NOMO-1 treated with DMSO at 0.1 percent for 48 hours (cell line): Measurements from ENCODE around the gene CT55.
"Not testable (repeated sequence)": the region's sequence is repeated elsewhere in the genome, so short reads cannot be mapped to it uniquely, and the experiment has no call there.

Experiments used
- DNase-seq: peaks from one replicate; lab custom pipeline; 2025; ENCODE audit not compliant: unreplicated experiment; lab: John Stamatoyannopoulos, UW

The CT55 gene, protein sequence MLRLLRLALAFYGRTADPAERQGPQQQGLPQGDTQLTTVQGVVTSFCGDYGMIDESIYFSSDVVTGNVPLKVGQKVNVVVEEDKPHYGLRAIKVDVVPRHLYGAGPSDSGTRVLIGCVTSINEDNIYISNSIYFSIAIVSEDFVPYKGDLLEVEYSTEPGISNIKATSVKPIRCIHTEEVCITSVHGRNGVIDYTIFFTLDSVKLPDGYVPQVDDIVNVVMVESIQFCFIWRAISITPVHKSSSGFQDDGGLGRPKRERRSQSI

GRCh38 chrX:135170877-135171519, at the start of gene CT55:
Gene CT55, minus strand, starts transcription at chrX:135171398. Its CDS starts 227 bp downstream, at chrX:135171171.
- no peak for DNase-seq

GRCh38 chrX:135213200-135213844, 42.1 kb upstream of the CT55 start:
- no peak for DNase-seq

GRCh38 chrX:135206427-135206826, 35.2 kb upstream of the CT55 start:
- DNase-seq, result not testable (repeated sequence)

DNA sequence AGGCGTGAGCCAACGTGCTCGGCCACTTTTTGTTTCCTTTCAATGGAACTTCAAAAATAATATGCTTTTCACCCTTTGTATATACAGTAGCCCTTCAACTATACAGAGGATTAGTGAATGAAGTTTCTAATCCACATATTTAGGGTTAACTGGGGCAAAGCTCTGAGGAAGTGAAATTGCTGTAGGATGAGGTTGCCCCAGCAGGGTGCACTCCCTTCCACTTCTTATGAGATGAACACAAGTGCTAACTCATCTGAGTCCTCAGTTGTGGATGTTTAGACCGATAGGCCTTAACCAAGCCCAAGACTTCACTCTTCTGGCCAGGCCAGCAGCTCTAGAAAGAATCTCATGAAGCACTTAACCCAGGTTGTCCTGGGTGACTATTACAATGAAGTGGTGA, 29.1 kb upstream of the CT55 start:
- DNase-seq, result peak; percentile 31

GRCh38 chrX:135194684-135195083, 23.5 kb upstream of the CT55 start:
- no peak for DNase-seq

DNA sequence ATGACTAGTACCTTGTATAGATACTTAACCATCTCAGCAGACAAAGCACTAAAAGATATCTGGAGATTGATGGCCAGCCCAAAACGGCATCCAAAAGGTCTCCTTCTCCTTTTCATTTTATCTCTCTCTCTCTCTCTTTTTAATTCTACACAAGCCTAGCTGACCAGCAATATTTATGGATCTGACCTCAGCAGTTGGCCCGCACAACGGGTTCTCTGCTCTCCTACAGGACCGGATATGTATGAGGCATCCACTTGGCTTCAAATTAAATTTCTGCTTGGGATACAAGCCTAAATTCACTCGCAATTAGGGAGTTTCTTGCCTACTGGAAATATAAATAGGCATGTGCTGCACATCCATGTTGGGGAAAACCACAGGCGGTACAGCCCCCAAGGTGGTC, 22.5 kb upstream of the CT55 start:
- no peak for DNase-seq

GRCh38 chrX:135191838-135192237, 20.6 kb upstream of the CT55 start:
- no peak for DNase-seq

GRCh38 chrX:135185795-135186443, 14.7 kb upstream of the CT55 start:
- DNase-seq, result peak; percentile 23

DNA sequence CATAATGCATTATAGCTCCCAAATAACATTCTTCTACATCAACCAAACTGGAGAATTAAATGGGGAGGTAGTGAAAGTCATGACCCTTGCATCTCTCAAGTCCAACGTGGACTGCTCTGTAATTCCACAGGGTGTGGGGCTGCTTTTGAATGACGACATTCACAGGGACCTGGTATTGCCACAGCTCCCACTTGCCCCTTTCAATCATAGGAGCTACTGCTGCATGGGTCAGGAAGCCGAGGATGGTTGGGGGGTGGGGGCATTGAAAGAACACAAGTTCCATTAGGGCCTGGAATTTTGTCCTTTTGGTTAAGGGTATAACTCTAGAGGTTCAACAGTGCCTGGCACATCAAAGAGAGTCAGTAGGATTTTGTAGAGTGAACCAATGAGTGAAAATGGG, 7.4 kb upstream of the CT55 start:
- DNase-seq, result no peak

DNA sequence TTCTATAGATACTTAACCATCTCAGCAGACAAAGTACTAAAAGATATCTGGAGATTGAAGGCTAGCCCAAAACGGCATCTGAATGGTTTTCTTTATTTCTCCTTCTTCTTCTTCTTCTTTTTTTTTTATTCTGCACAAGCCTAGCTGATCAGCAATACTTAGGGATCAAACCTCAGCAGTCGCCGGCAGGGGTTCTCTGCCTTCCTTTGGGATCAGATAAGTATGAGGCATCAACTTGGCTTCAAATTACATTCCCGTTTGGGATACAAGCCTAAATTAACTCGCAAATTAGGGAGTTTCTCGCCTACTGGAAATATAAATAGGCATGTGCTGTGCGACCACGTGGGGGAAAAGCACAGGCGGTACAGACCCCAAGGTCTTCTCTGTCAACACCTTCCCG, 730 bp downstream of the CT55 start:
- DNase-seq, result no peak

- DNase-seq, result not testable (repeated sequence)
Observed at GRCh38 chrX:135169534-135169933, 1.7 kb downstream of the CT55 start.

GRCh38 chrX:135168486-135168885, 2.7 kb downstream of the CT55 start:
- DNase-seq, result peak; percentile 32

DNA sequence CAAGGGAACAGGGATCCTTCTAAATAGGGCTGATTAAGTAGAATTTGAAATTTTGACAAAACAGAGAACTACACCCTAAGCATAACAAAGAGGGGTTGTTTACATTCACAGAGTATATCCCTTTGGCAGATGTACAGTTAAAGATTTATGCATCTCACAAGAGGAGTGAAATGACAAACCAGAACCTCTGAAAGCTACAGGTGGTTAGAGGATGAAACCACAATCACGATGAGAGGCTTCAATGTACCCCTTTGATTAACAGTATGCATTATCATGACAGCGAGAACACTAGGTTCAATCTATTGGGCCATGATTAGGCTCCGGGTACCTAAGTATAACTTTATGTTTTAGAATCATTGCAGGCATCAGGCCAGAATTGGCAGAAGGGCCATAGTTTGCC, 16.5 kb downstream of the CT55 start:
- DNase-seq, result not testable (repeated sequence)

DNA sequence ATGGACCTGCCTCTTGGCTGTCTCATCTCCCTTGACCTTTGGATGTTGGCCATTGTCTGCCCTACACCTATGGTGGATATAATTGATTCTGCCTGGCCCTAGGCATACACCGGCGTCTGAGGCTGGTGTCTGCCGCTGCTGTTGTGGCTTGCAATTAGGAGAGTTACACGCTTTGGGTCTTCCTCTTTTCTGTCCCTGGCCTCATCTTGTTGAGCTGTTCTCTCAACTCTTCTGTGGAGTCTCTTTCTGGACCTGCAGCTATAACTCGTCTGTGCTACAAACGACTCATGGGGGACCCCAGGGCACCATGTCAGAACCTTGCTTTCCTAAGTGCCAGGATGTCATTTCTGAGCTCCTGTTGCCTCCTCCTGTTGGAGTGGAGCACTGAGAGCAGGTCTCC, 45.1 kb downstream of the CT55 start:
- not testable (repeated sequence) for DNase-seq

GRCh38 chrX:135120056-135120576, 51.1 kb downstream of the CT55 start, which contains the start of gene ETDB:
Gene ETDB, minus strand, starts transcription at chrX:135120526. Its CDS starts 1,265 bp downstream, at chrX:135119261.
- not testable (repeated sequence) for DNase-seq

- DNase-seq, result not testable (repeated sequence)
Observed at GRCh38 chrX:135116064-135116463, 55.1 kb downstream of the CT55 start.

GRCh38 chrX:135114392-135114791, 56.8 kb downstream of the CT55 start:
- peak; percentile 65 for DNase-seq

- no peak for DNase-seq
Observed at GRCh38 chrX:135112743-135113142, 58.5 kb downstream of the CT55 start.

- peak; percentile 14 for DNase-seq
Observed at GRCh38 chrX:135112096-135112729, 59.0 kb downstream of the CT55 start.

GRCh38 chrX:135109554-135109953, 61.6 kb downstream of the CT55 start:
- no peak for DNase-seq
